Neural crest cell (in vitro differentiated cells): ENCODE measurements around the gene LIG1. TPM values are rescaled to one million over a fixed set of nuclear protein-coding genes. Genes with fewer than 3 reads are reported as not detected.

ENCODE experiments used
- DNase-seq: peaks from one replicate; pipeline ENCODE4 v3.0.0; 2021; ENCODE audit warnings: low read depth, mixed read lengths, low spot score
- H3K27ac Mint-ChIP-seq: one replicate; pipeline ENCODE4 v1.8.0; 2021; ENCODE audit warnings: mild to moderate bottlenecking, mixed read lengths; ENCODE audit not compliant: unreplicated experiment
- H3K27me3 Mint-ChIP-seq: 2 replicates; pipeline ENCODE4 v1.8.0; 2021; ENCODE audit warnings: low read depth, mild to moderate bottlenecking, mixed read lengths
- H3K36me3 Mint-ChIP-seq: 2 replicates; pipeline ENCODE4 v1.8.0; 2021; ENCODE audit warnings: low read depth, mild to moderate bottlenecking, mixed read lengths
- H3K4me1 Mint-ChIP-seq: 2 replicates; pipeline ENCODE4 v1.8.0; 2021; ENCODE audit warnings: mixed read lengths
- H3K4me3 Mint-ChIP-seq: one replicate; pipeline ENCODE4 v1.8.0; 2021; ENCODE audit warnings: mild to moderate bottlenecking, mixed read lengths
- H3K9me3 Mint-ChIP-seq: 2 replicates; pipeline ENCODE4 v1.8.0; 2021; ENCODE audit warnings: mixed read lengths
- CTCF ChIP-seq: fragments of 200-600 bp; sonication (generic); conservative IDR thresholded peaks from 2 replicates; pipeline ENCODE4 v1.5.0; 2021; ENCODE audit warnings: antibody characterized with exemption, mild to moderate bottlenecking
- total RNA-seq: library from RNA; stranded (reverse); gene quantifications from 2 replicates; pipeline ENCODE4 v1.2.1, GENCODE V29; 2021

LIG1 gene
- total RNA-seq, 1 donor from 2014 or later = 144 TPM

DNA sequence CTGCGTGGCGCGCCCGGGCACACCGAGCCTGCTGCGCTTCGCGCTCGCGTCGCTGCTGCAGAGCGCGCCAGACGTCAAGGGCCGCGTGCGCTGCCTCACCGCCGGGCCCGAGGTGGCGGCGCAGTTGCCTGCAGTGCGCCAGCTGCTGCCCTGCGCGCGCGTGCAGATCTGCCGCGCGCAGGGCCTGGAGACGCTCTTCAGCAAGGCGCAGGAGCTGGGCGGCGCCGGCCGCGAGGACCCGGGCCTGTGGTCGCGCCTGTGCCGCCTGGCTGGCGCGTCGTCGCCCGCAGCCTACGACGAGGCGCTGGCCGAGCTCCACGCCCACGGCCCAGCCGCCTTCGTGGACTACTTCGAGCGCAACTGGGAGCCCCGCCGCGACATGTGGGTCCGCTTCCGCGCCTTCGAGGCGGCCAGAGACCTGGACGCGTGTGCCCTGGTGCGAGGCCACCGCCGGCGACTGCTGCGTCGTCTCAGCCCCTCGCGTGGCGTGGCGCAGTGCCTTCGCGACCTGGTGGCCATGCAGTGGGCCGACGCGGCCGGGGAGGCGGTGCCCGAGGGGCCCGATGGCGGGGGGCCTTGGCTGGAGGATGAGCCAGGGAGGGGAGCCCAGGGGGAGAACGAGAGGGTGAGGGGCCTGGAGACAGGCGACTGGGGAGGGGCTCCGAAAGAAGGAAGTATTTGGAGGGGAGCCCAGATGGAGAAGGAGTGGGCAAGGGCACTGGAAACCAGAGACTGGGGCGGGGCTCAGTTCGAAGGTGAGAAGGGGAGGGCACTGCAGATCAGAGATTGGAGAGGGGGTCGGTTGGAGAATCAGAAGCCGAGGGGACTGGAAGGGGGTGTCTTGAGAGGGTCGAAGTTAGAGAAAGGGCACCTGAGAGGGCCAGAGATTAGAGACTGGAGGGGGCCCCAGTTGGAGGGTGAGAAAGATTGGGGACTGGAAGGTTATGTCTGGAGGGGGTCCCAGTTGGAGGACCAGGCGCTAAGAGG is 25.0 kb upstream of the LIG1 start:
- no peak overlapping the region for H3K27ac Mint-ChIP-seq
- peaks cover 6% of the 10 kb centered on the region for H3K36me3 Mint-ChIP-seq
- H3K27me3 Mint-ChIP-seq = no peaks in the 10 kb centered on the region
- peaks cover 23% of the 10 kb centered on the region for H3K4me1 Mint-ChIP-seq
- peaks cover 3% of the 10 kb centered on the region for H3K9me3 Mint-ChIP-seq
- no peak for TF ChIP-seq CTCF
- DNase-seq = no peak
- no peak overlapping the region for H3K4me3 Mint-ChIP-seq

- Mint-ChIP-seq H3K27me3 (no peaks in the 10 kb centered on the region), H3K4me3 (peak overlapping the region; percentile 41), H3K27ac (no peak overlapping the region), H3K9me3 (peaks cover 3% of the 10 kb centered on the region), H3K36me3 (peaks cover 9% of the 10 kb centered on the region), H3K4me1 (peaks cover 19% of the 10 kb centered on the region)
- peak; percentile 25 for DNase-seq
- TF ChIP-seq CTCF = peak; percentile 65
Observed at GRCh38 chr19:48194041-48194843, 24.1 kb upstream of the LIG1 start.

GRCh38 chr19:48192750-48193149 is 22.6 kb upstream of the LIG1 start:
- Mint-ChIP-seq H3K9me3 (peaks cover 5% of the 10 kb centered on the region), H3K27me3 (no peaks in the 10 kb centered on the region), H3K4me3 (no peak overlapping the region), H3K4me1 (peaks cover 19% of the 10 kb centered on the region), H3K27ac (no peak overlapping the region), H3K36me3 (peaks cover 16% of the 10 kb centered on the region)
- TF ChIP-seq CTCF = no peak
- DNase-seq = no peak

- no peak for TF ChIP-seq CTCF
- H3K27ac Mint-ChIP-seq = no peak overlapping the region
- DNase-seq = no peak
- H3K4me3 Mint-ChIP-seq = no peak overlapping the region
- peaks cover 13% of the 10 kb centered on the region for H3K4me1 Mint-ChIP-seq
- peaks cover 5% of the 10 kb centered on the region for H3K9me3 Mint-ChIP-seq
- H3K27me3 Mint-ChIP-seq = no peaks in the 10 kb centered on the region
- H3K36me3 Mint-ChIP-seq = peaks cover 17% of the 10 kb centered on the region
Observed at GRCh38 chr19:48190885-48191284, 20.7 kb upstream of the LIG1 start.

DNA sequence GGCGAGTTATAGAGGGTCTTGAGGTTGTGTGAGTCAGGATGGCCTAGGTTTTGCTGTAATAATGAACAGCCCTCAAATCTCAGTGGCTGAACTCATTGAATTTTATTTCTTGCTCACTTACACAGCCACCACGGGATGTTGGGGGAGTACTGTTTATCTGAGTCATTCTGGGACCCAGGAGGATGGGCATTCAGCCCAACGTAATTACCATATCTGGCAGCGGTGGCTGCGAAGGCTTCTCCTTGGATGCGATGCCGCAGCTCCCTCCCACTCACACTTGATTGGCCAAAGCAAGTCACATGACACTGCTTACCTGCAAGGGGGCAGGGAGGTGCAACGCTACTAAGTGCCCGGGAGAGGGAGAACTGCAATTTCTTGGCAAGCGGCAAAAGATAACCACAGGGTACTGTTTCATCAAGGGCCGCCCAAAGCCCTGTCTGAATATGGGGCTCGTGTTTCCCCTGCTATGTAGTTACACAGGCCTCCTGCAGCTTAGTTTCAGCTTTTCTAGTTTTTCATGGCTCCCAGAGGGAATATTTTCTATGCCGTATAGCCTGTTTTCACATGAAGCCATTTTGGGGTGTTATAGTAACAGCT is 20.2 kb upstream of the LIG1 start:
- peak; percentile 44 for DNase-seq
- Mint-ChIP-seq H3K4me1 (peaks cover 13% of the 10 kb centered on the region), H3K36me3 (peaks cover 17% of the 10 kb centered on the region), H3K27ac (no peak overlapping the region), H3K4me3 (no peak overlapping the region), H3K27me3 (no peaks in the 10 kb centered on the region), H3K9me3 (peaks cover 5% of the 10 kb centered on the region)
- TF ChIP-seq CTCF = peak; percentile 46
